ENCODE results near the gene MEF2B. TPM values are rescaled to one million over a fixed set of nuclear protein-coding genes. Genes with fewer than 3 reads are reported as not detected.

The MEF2B gene
- total RNA-seq, 1 experiment from 2014 or later: 1.1 TPM

DNA sequence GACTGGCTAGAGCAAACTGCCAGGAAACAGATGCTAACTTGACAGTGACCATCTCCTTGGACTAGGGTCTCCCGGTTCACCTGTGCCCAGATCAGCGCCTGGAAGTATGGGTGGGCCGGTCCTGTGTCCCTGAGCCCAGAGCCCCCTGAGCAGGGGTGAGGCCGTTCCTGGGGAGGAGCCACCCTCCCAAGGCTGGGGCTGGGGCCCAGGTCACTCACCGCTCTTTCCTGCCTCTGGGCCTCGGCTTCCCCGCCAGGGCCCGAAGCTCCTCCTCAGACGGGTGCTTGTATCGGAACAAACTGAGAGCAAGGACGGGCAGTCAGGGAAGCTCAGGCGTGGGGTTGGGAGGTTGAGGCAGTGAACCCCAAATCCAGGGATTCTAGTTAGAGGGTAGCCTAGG is 37.2 kb downstream of the MEF2B start:
- BruUV-seq (replicated peaks): no TSS peak
- in situ Hi-C loops (cut with HindIII; ENCODE audit: low pct_unique_long_range_greater_than_20kb, low sequenced_read_pairs) (no loop called here), intact Hi-C loops (cut with micrococcal nuclease; ENCODE audit: unreplicated experiment) (loop anchor here (10.0 kb wide), 1 partner anchor 68 kb away; the partner anchor contains the start of gene SLC25A42)
- H3K36me3 ChIP-seq (ENCODE audit: control insufficient read depth, insufficient read depth, low read length): peaks cover 3% of the 10 kb centered on the region; the same call in 1 of the 2 replicates
- H3K4me1 ChIP-seq (ENCODE audit: control insufficient read depth, insufficient read depth, low read length): no peaks in the 10 kb centered on the region; the same call in 1 of the 2 replicates
- H3K27ac ChIP-seq (ENCODE audit: low read length): no peak overlapping the region
- ChIA-PET POLR2A (no interaction called here), CTCF (no interaction called here)
- ATAC-seq (no peak), DNase-seq (ENCODE audit: low read depth, low spot score) (no peak)
- no peak for TF ChIP-seq TCF7L2 (IDR thresholded peaks at IDR 0.05; ENCODE audit: low read depth, low read length)
- TF ChIP-seq, protein P1, sequence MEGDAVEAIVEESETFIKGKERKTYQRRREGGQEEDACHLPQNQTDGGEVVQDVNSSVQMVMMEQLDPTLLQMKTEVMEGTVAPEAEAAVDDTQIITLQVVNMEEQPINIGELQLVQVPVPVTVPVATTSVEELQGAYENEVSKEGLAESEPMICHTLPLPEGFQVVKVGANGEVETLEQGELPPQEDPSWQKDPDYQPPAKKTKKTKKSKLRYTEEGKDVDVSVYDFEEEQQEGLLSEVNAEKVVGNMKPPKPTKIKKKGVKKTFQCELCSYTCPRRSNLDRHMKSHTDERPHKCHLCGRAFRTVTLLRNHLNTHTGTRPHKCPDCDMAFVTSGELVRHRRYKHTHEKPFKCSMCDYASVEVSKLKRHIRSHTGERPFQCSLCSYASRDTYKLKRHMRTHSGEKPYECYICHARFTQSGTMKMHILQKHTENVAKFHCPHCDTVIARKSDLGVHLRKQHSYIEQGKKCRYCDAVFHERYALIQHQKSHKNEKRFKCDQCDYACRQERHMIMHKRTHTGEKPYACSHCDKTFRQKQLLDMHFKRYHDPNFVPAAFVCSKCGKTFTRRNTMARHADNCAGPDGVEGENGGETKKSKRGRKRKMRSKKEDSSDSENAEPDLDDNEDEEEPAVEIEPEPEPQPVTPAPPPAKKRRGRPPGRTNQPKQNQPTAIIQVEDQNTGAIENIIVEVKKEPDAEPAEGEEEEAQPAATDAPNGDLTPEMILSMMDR (IDR thresholded peaks at IDR 0.05): no peak
- no peak for TF ChIP-seq POLR2AphosphoS5 (IDR thresholded peaks at IDR 0.05; ENCODE audit: low read depth, low read length)
- no peak for TF ChIP-seq SIN3A (IDR thresholded peaks at IDR 0.05; ENCODE audit: borderline replicate concordance, insufficient read depth, low read depth, low read length)
- TF ChIP-seq, protein P2, sequence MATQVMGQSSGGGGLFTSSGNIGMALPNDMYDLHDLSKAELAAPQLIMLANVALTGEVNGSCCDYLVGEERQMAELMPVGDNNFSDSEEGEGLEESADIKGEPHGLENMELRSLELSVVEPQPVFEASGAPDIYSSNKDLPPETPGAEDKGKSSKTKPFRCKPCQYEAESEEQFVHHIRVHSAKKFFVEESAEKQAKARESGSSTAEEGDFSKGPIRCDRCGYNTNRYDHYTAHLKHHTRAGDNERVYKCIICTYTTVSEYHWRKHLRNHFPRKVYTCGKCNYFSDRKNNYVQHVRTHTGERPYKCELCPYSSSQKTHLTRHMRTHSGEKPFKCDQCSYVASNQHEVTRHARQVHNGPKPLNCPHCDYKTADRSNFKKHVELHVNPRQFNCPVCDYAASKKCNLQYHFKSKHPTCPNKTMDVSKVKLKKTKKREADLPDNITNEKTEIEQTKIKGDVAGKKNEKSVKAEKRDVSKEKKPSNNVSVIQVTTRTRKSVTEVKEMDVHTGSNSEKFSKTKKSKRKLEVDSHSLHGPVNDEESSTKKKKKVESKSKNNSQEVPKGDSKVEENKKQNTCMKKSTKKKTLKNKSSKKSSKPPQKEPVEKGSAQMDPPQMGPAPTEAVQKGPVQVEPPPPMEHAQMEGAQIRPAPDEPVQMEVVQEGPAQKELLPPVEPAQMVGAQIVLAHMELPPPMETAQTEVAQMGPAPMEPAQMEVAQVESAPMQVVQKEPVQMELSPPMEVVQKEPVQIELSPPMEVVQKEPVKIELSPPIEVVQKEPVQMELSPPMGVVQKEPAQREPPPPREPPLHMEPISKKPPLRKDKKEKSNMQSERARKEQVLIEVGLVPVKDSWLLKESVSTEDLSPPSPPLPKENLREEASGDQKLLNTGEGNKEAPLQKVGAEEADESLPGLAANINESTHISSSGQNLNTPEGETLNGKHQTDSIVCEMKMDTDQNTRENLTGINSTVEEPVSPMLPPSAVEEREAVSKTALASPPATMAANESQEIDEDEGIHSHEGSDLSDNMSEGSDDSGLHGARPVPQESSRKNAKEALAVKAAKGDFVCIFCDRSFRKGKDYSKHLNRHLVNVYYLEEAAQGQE (IDR thresholded peaks at IDR 0.05; ENCODE audit: insufficient read depth in 1 of 2, low read depth in 2 of 2, low read length in 1 of 2): no peak
- no peaks in the 10 kb centered on the region for H3K9me3 ChIP-seq (ENCODE audit: control insufficient read depth, insufficient read depth, low read depth, low read length)
- H3K4me3 ChIP-seq (ENCODE audit: low read depth in 2 of 2, low read length in 2 of 2): no peak overlapping the region
- H3K27me3 ChIP-seq (ENCODE audit: control insufficient read depth, insufficient read depth, low read length): no peaks in the 10 kb centered on the region

- Histone ChIP-seq H3K4me1 (ENCODE audit: control insufficient read depth, insufficient read depth, low read length) (no peaks in the 10 kb centered on the region), H3K27me3 (ENCODE audit: control insufficient read depth, insufficient read depth, low read length) (no peaks in the 10 kb centered on the region), H3K27ac (ENCODE audit: low read length) (no peak overlapping the region), H3K36me3 (ENCODE audit: control insufficient read depth, insufficient read depth, low read length) (no peaks in the 10 kb centered on the region), H3K4me3 (ENCODE audit: low read depth in 2 of 2, low read length in 2 of 2) (no peak overlapping the region), H3K9me3 (ENCODE audit: control insufficient read depth, insufficient read depth, low read depth, low read length) (no peaks in the 10 kb centered on the region)
- in situ Hi-C loops (cut with HindIII; ENCODE audit: low pct_unique_long_range_greater_than_20kb, low sequenced_read_pairs): no loop called here
- CTCF ChIA-PET: no interaction called here
- DNase-seq (ENCODE audit: low read depth, low spot score): no peak
- BruUV-seq (replicated peaks): no TSS peak
- no peak for ATAC-seq
- intact Hi-C loops (cut with micrococcal nuclease; ENCODE audit: unreplicated experiment): loop anchor here (10.0 kb wide), 1 partner anchor 67 kb away; the partner anchor contains the start of gene SLC25A42
- TF ChIP-seq POLR2AphosphoS5 (IDR thresholded peaks at IDR 0.05; ENCODE audit: low read depth, low read length) (no peak), TCF7L2 (IDR thresholded peaks at IDR 0.05; ENCODE audit: low read depth, low read length) (no peak), SIN3A (IDR thresholded peaks at IDR 0.05; ENCODE audit: borderline replicate concordance, insufficient read depth, low read depth, low read length) (no peak)
- TF ChIP-seq, protein P2 (IDR thresholded peaks at IDR 0.05; ENCODE audit: insufficient read depth in 1 of 2, low read depth in 2 of 2, low read length in 1 of 2): no peak
- TF ChIP-seq, protein P1 (IDR thresholded peaks at IDR 0.05): no peak
- POLR2A ChIA-PET: no interaction called here
These were observed 38.1 kb downstream of the MEF2B start for GRCh38 chr19:19131989-19132388.

Data from Panc1 (cell line).